BJ (cell line): ENCODE results near the gene MMP7. TPM values are rescaled to one million over a fixed set of nuclear protein-coding genes. Genes with fewer than 3 reads are reported as not detected.

Experiments used
- CTCF ChIA-PET: fragments of 350-600 bp; formaldehyde crosslinking; extraction: SDS; loops from one replicate; lab custom pipeline; 2021; ENCODE audit warnings: antibody characterized with exemption, inconsistent platforms; lab: Yijun Ruan, JAX
- POLR2A ChIA-PET: fragments of 300-600 bp; sonication (Branson Sonifier 250); formaldehyde crosslinking; extraction: SDS; loops from one replicate; lab custom pipeline; 2021; ENCODE audit warnings: antibody characterized with exemption; lab: Charles Lee
- DNase-seq: peaks from one replicate; pipeline ENCODE4 v3.0.0-alpha.2; 2011; ENCODE audit warnings: low read depth
- H3K27me3 ChIP-seq: 2 replicates; pipeline ENCODE4 v1.6.0; 2011; ENCODE audit warnings: low read length; ENCODE audit not compliant: control insufficient read depth, insufficient read depth
- H3K36me3 ChIP-seq: 2 replicates; pipeline ENCODE4 v1.5.1; 2011; ENCODE audit warnings: low read length; ENCODE audit not compliant: control insufficient read depth, insufficient read depth
- H3K4me3 ChIP-seq: 2 replicates; pipeline ENCODE4 v1.5.1; 2011; ENCODE audit warnings: low read depth, mild to moderate bottlenecking, control low read depth, low read length
- CTCF ChIP-seq: IDR thresholded peaks from 2 replicates; pipeline ENCODE4 v1.5.1; 2011; ENCODE audit warnings: low read depth, mild to moderate bottlenecking, control low read depth, inconsistent platforms, low read length, moderate library complexity; ENCODE audit not compliant: insufficient read depth
- polyA plus RNA-seq: library from polyadenylated mRNA; depleted of rRNA; stranded (reverse); fragments of >200 nt; gene quantifications from 2 replicates; pipeline ENCODE4 v1.2.3, GENCODE V29; 2011

The MMP7 gene
- polyA plus RNA-seq, 1 experiment: not detected

GRCh38 chr11:102545701-102546100 is 15.2 kb upstream of the MMP7 start:
- DNase-seq: no peak
- ChIA-PET CTCF (no interaction called here), POLR2A (no interaction called here)
- Histone ChIP-seq H3K4me3 (no peak overlapping the region), H3K36me3 (no peaks in the 10 kb centered on the region), H3K27me3 (no peaks in the 10 kb centered on the region; the same call in 1 of the 2 replicates)
- no peak for TF ChIP-seq CTCF

GRCh38 chr11:102544594-102544993 is 14.0 kb upstream of the MMP7 start:
- TF ChIP-seq CTCF: no peak
- no peak for DNase-seq
- CTCF ChIA-PET: interaction anchor here (0.7 kb wide), 1 partner anchor 116 kb away, joined by 4 read pairs; no protein-coding TSS in a partner anchor
- H3K4me3 ChIP-seq: no peak overlapping the region
- peaks cover under 1% of the 10 kb centered on the region for H3K27me3 ChIP-seq
- POLR2A ChIA-PET: no interaction called here
- no peaks in the 10 kb centered on the region for H3K36me3 ChIP-seq

GRCh38 chr11:102539567-102539966 is 9.0 kb upstream of the MMP7 start:
- no peak for TF ChIP-seq CTCF
- no peak for DNase-seq
- H3K36me3 ChIP-seq: no peaks in the 10 kb centered on the region
- peaks cover 12% of the 10 kb centered on the region for H3K27me3 ChIP-seq
- ChIA-PET POLR2A (no interaction called here), CTCF (interaction anchor here (0.7 to 2.3 kb wide), 2 partner anchors 28 to 74 kb away, joined by 4 to 6 read pairs; no protein-coding TSS in a partner anchor)
- no peak overlapping the region for H3K4me3 ChIP-seq

GRCh38 chr11:102538932-102539331 is 8.4 kb upstream of the MMP7 start:
- Histone ChIP-seq H3K36me3 (no peaks in the 10 kb centered on the region), H3K4me3 (no peak overlapping the region), H3K27me3 (peaks cover 12% of the 10 kb centered on the region)
- DNase-seq: no peak
- POLR2A ChIA-PET: no interaction called here
- TF ChIP-seq CTCF: no peak
- CTCF ChIA-PET: interaction anchor here (2.3 kb wide), 1 partner anchor 74 kb away, joined by 6 read pairs; no protein-coding TSS in a partner anchor

GRCh38 chr11:102534261-102534872 is 3.8 kb upstream of the MMP7 start:
- DNase-seq: no peak
- no peak overlapping the region for H3K4me3 ChIP-seq
- ChIA-PET CTCF (interaction anchor here (0.7 to 1.0 kb wide), 2 partner anchors 11 to 22 kb away, joined by 3 read pairs; no protein-coding TSS in a partner anchor), POLR2A (no interaction called here)
- no peaks in the 10 kb centered on the region for H3K36me3 ChIP-seq
- peaks cover 9% of the 10 kb centered on the region for H3K27me3 ChIP-seq
- 0 out of 2 replicates have a peak, but pooled peaks have one; percentile 21 for TF ChIP-seq CTCF
